ENCODE data around the gene OR2V2. TPM values are rescaled to one million over a fixed set of nuclear protein-coding genes. Genes with fewer than 3 reads are reported as not detected.

OR2V2 gene
- total and polyA plus RNA-seq, 10 of the 15 experiments (the other 5 are each of a cell fraction or from before 2014, with no cell fraction given) = 0.26 TPM; not detected in 9

Other genes with a start within 250 kb of the OR2V2 start
Only the 7 nearest of the 9 such genes appear.
- gene BTNL3, start 158.7 kb upstream of the OR2V2 start, total RNA-seq (2014; rRNA removed) = not detected in 2 replicates
- not detected in 2 replicates for gene BTNL3, start 158.7 kb upstream of the OR2V2 start, total RNA-seq (2014; rRNA removed; fragmentation: Illumina TruSeq; extraction: Trizol)
- not detected in 2 replicates for gene BTNL3, start 158.7 kb upstream of the OR2V2 start, total RNA-seq (2021)
- gene BTNL3, start 158.7 kb upstream of the OR2V2 start, polyA plus RNA-seq (2011; rRNA removed) = 0.39 and 0.43 TPM in 2 replicates
- gene BTNL3, start 158.7 kb upstream of the OR2V2 start, polyA plus RNA-seq (2014; fragmentation: Illumina TruSeq; extraction: Trizol) = not detected in 2 replicates
- gene BTNL3, start 158.7 kb upstream of the OR2V2 start, polyA plus RNA-seq (2014; fragmentation: Nextera tagmentation; extraction: Ambion mirVana) = not detected
- not detected in 2 replicates for gene BTNL3, start 158.7 kb upstream of the OR2V2 start, polyA plus RNA-seq (2014; rRNA removed)
- gene BTNL3, start 158.7 kb upstream of the OR2V2 start, polyA plus RNA-seq (2016; fragmentation: Nextera tagmentation; extraction: Ambion mirVana) = not detected
- 0.06 and 0.16 TPM in 2 replicates for gene BTNL9, start 107.3 kb upstream of the OR2V2 start, total RNA-seq (2014; rRNA removed)
- not detected in 2 replicates for gene BTNL9, start 107.3 kb upstream of the OR2V2 start, total RNA-seq (2014; rRNA removed; fragmentation: Illumina TruSeq; extraction: Trizol)
- gene BTNL9, start 107.3 kb upstream of the OR2V2 start, total RNA-seq (2021) = 0.05 and 0.08 TPM in 2 replicates
- 12.3 and 16.5 TPM in 2 replicates for gene BTNL9, start 107.3 kb upstream of the OR2V2 start, polyA plus RNA-seq (2011; rRNA removed)
- 0.24 TPM in 1 of 2 replicates, not detected in the other for gene BTNL9, start 107.3 kb upstream of the OR2V2 start, polyA plus RNA-seq (2014; fragmentation: Illumina TruSeq; extraction: Trizol)
- gene BTNL9, start 107.3 kb upstream of the OR2V2 start, polyA plus RNA-seq (2014; fragmentation: Nextera tagmentation; extraction: Ambion mirVana) = not detected
- 0.01 and 0.38 TPM in 2 replicates for gene BTNL9, start 107.3 kb upstream of the OR2V2 start, polyA plus RNA-seq (2014; rRNA removed)
- not detected for gene BTNL9, start 107.3 kb upstream of the OR2V2 start, polyA plus RNA-seq (2016; fragmentation: Nextera tagmentation; extraction: Ambion mirVana)
- 0.05 TPM in 1 of 2 replicates, not detected in the other for gene OR2V1, start 16.4 kb upstream of the OR2V2 start, total RNA-seq (2014; rRNA removed)
- not detected in 2 replicates for gene OR2V1, start 16.4 kb upstream of the OR2V2 start, total RNA-seq (2014; rRNA removed; fragmentation: Illumina TruSeq; extraction: Trizol)
- not detected in 2 replicates for gene OR2V1, start 16.4 kb upstream of the OR2V2 start, total RNA-seq (2021)
- gene OR2V1, start 16.4 kb upstream of the OR2V2 start, polyA plus RNA-seq (2011; rRNA removed) = 3.2 and 4.4 TPM in 2 replicates
- gene OR2V1, start 16.4 kb upstream of the OR2V2 start, polyA plus RNA-seq (2014; fragmentation: Illumina TruSeq; extraction: Trizol) = not detected in 2 replicates
- not detected for gene OR2V1, start 16.4 kb upstream of the OR2V2 start, polyA plus RNA-seq (2014; fragmentation: Nextera tagmentation; extraction: Ambion mirVana)
- not detected in 2 replicates for gene OR2V1, start 16.4 kb upstream of the OR2V2 start, polyA plus RNA-seq (2014; rRNA removed)
- under 1 TPM in 1 of 2 experiments, not detected in 1; 0.20 TPM for gene OR2V1, start 16.4 kb upstream of the OR2V2 start, polyA plus RNA-seq (2016; fragmentation: Nextera tagmentation; extraction: Ambion mirVana)
- 0.54 and 1.1 TPM in 2 replicates for gene TRIM7, start 57.6 kb downstream of the OR2V2 start, total RNA-seq (2014; rRNA removed)
- 0.22 and 0.46 TPM in 2 replicates for gene TRIM7, start 57.6 kb downstream of the OR2V2 start, total RNA-seq (2014; rRNA removed; fragmentation: Illumina TruSeq; extraction: Trizol)
- gene TRIM7, start 57.6 kb downstream of the OR2V2 start, total RNA-seq (2021) = 0.38 and 0.96 TPM in 2 replicates
- gene TRIM7, start 57.6 kb downstream of the OR2V2 start, polyA plus RNA-seq (2011; rRNA removed) = 1.6 TPM in 2 replicates
- 0.32 and 0.33 TPM in 2 replicates for gene TRIM7, start 57.6 kb downstream of the OR2V2 start, polyA plus RNA-seq (2014; fragmentation: Illumina TruSeq; extraction: Trizol)
- under 1 TPM; 0.02 to 0.20 TPM for gene TRIM7, start 57.6 kb downstream of the OR2V2 start, polyA plus RNA-seq (2014; fragmentation: Nextera tagmentation; extraction: Ambion mirVana)
- 0.84 and 1.1 TPM in 2 replicates for gene TRIM7, start 57.6 kb downstream of the OR2V2 start, polyA plus RNA-seq (2014; rRNA removed)
- gene TRIM7, start 57.6 kb downstream of the OR2V2 start, polyA plus RNA-seq (2016; fragmentation: Nextera tagmentation; extraction: Ambion mirVana) = 1 to 10 TPM in 1 of 2 experiments, under 1 TPM in 1; 0.44 to 1.3 TPM
- gene TRIM41, start 75.7 kb downstream of the OR2V2 start, total RNA-seq (2014; rRNA removed) = 16.0 and 17.2 TPM in 2 replicates
- gene TRIM41, start 75.7 kb downstream of the OR2V2 start, total RNA-seq (2014; rRNA removed; fragmentation: Illumina TruSeq; extraction: Trizol) = 10.5 and 10.6 TPM in 2 replicates
- gene TRIM41, start 75.7 kb downstream of the OR2V2 start, total RNA-seq (2021) = 24.6 and 28.9 TPM in 2 replicates
- 14.8 and 17.7 TPM in 2 replicates for gene TRIM41, start 75.7 kb downstream of the OR2V2 start, polyA plus RNA-seq (2011; rRNA removed)
- gene TRIM41, start 75.7 kb downstream of the OR2V2 start, polyA plus RNA-seq (2014; fragmentation: Illumina TruSeq; extraction: Trizol) = 9.4 and 10.6 TPM in 2 replicates
- 1 to 10 TPM; 1.0 to 3.2 TPM for gene TRIM41, start 75.7 kb downstream of the OR2V2 start, polyA plus RNA-seq (2014; fragmentation: Nextera tagmentation; extraction: Ambion mirVana)
- 21.5 and 24.4 TPM in 2 replicates for gene TRIM41, start 75.7 kb downstream of the OR2V2 start, polyA plus RNA-seq (2014; rRNA removed)
- 1 to 10 TPM; 5.2 to 5.5 TPM for gene TRIM41, start 75.7 kb downstream of the OR2V2 start, polyA plus RNA-seq (2016; fragmentation: Nextera tagmentation; extraction: Ambion mirVana)
- 6,385 and 6,584 TPM in 2 replicates for gene RACK1, start 96.3 kb downstream of the OR2V2 start, total RNA-seq (2014; rRNA removed)
- gene RACK1, start 96.3 kb downstream of the OR2V2 start, total RNA-seq (2014; rRNA removed; fragmentation: Illumina TruSeq; extraction: Trizol) = 4,111 and 4,251 TPM in 2 replicates
- gene RACK1, start 96.3 kb downstream of the OR2V2 start, total RNA-seq (2021) = 2,742 and 2,873 TPM in 2 replicates
- gene RACK1, start 96.3 kb downstream of the OR2V2 start, polyA plus RNA-seq (2011; rRNA removed) = 2,058 and 4,963 TPM in 2 replicates
- 2,869 and 4,083 TPM in 2 replicates for gene RACK1, start 96.3 kb downstream of the OR2V2 start, polyA plus RNA-seq (2014; fragmentation: Illumina TruSeq; extraction: Trizol)
- 1,000 to 10,000 TPM; 3,729 to 5,412 TPM for gene RACK1, start 96.3 kb downstream of the OR2V2 start, polyA plus RNA-seq (2014; fragmentation: Nextera tagmentation; extraction: Ambion mirVana)
- 5,813 and 5,897 TPM in 2 replicates for gene RACK1, start 96.3 kb downstream of the OR2V2 start, polyA plus RNA-seq (2014; rRNA removed)
- 1,000 to 10,000 TPM; 1,365 to 1,424 TPM for gene RACK1, start 96.3 kb downstream of the OR2V2 start, polyA plus RNA-seq (2016; fragmentation: Nextera tagmentation; extraction: Ambion mirVana)
- gene TRIM52, start 113.6 kb downstream of the OR2V2 start, total RNA-seq (2014; rRNA removed) = 6.5 and 7.1 TPM in 2 replicates
- gene TRIM52, start 113.6 kb downstream of the OR2V2 start, total RNA-seq (2014; rRNA removed; fragmentation: Illumina TruSeq; extraction: Trizol) = 10.1 and 11.5 TPM in 2 replicates
- gene TRIM52, start 113.6 kb downstream of the OR2V2 start, total RNA-seq (2021) = 8.4 and 8.6 TPM in 2 replicates
- 24.3 and 34.0 TPM in 2 replicates for gene TRIM52, start 113.6 kb downstream of the OR2V2 start, polyA plus RNA-seq (2011; rRNA removed)
- 12.4 and 14.7 TPM in 2 replicates for gene TRIM52, start 113.6 kb downstream of the OR2V2 start, polyA plus RNA-seq (2014; fragmentation: Illumina TruSeq; extraction: Trizol)
- 1 to 10 TPM; 1.4 to 3.4 TPM for gene TRIM52, start 113.6 kb downstream of the OR2V2 start, polyA plus RNA-seq (2014; fragmentation: Nextera tagmentation; extraction: Ambion mirVana)
- 11.6 and 13.4 TPM in 2 replicates for gene TRIM52, start 113.6 kb downstream of the OR2V2 start, polyA plus RNA-seq (2014; rRNA removed)
- gene TRIM52, start 113.6 kb downstream of the OR2V2 start, polyA plus RNA-seq (2016; fragmentation: Nextera tagmentation; extraction: Ambion mirVana) = 1 to 10 TPM; 6.8 to 7.9 TPM